Suprapubic skin (tissue), 4 donors: ENCODE measurements around the gene MELK.
"Not testable (repeated sequence)": the region's sequence is repeated elsewhere in the genome, so short reads cannot be mapped to it uniquely, and the experiment has no call there.

Source experiments
- EP300 ChIP-seq: sonication (generic); formaldehyde crosslinking; IDR thresholded peaks from one replicate; pipeline ENCODE4 v1.6.1; 2017; ENCODE audit warnings: antibody characterized with exemption
- POLR2AphosphoS5 ChIP-seq, 3 donors: sonication (generic); formaldehyde crosslinking; IDR thresholded peaks; one replicate each; pipeline ENCODE4 v1.6.1; 2017; ENCODE audit warnings: antibody characterized with exemption in 3 of 3

- TF ChIP-seq POLR2AphosphoS5 (IDR thresholded peaks at IDR 0.05); EP300: not testable (repeated sequence)
These were observed 9.9 kb upstream of the MELK start for GRCh38 chr9:36562801-36563200.
